ENCODE measurements around the gene HELZ2. TPM values are rescaled to one million over a fixed set of nuclear protein-coding genes. Genes with fewer than 3 reads are reported as not detected.
A peak's percentile ranks its signal among the peaks of the same experiment; 100 is the strongest.

Gene HELZ2
- polyA plus RNA-seq, 1 of the 3 experiments (the other 2 are of a cell fraction), result 7.6 TPM

GRCh38 chr20:63534831-63535651 lies 39.0 kb downstream of the HELZ2 start (continued):
- TF ChIP-seq REST (IDR thresholded peaks at IDR 0.05; ENCODE audit: low read depth, low read length), result no peak
- no peak for TF ChIP-seq RCOR1 (IDR thresholded peaks at IDR 0.05; ENCODE audit: low read length)

- no peaks in the 10 kb centered on the region for H3K9me3 ChIP-seq
- no peak for TF ChIP-seq GATA2 (CRISPR knock-in tag; IDR thresholded peaks at IDR 0.05)
- TF ChIP-seq POLR2AphosphoS5 (IDR thresholded peaks at IDR 0.05; ENCODE audit: low read depth, low read length), result no peak
- no peak for TF ChIP-seq USF1 (IDR thresholded peaks at IDR 0.05; ENCODE audit: borderline replicate concordance, low read depth)
- no peak for TF ChIP-seq ZBTB33 (IDR thresholded peaks at IDR 0.05; ENCODE audit: borderline replicate concordance, low read depth)
- no peak for TF ChIP-seq CTCF (IDR thresholded peaks at IDR 0.05)
- no peak for TF ChIP-seq RAD21 (IDR thresholded peaks at IDR 0.05; ENCODE audit: low read length)
- TF ChIP-seq IRF3 (IDR thresholded peaks at IDR 0.05; ENCODE audit: low read depth, low read length), result no peak
- no peak for TF ChIP-seq PBX3 (IDR thresholded peaks at IDR 0.05)
- TF ChIP-seq CHD2 (IDR thresholded peaks at IDR 0.05; ENCODE audit: low read length, partially characterized antibody), result no peak
- TF ChIP-seq NRF1 (IDR thresholded peaks at IDR 0.05; ENCODE audit: low read depth, low read length), result no peak
- no peak for TF ChIP-seq SMC3 (IDR thresholded peaks at IDR 0.05; ENCODE audit: low read depth, low read length)
- TF ChIP-seq JUND (IDR thresholded peaks at IDR 0.05), result no peak
- TF ChIP-seq YY1 (IDR thresholded peaks at IDR 0.05; ENCODE audit: low read depth), result no peak
- no peak for TF ChIP-seq GABPA (IDR thresholded peaks at IDR 0.05; ENCODE audit: low read depth)
- no peak for TF ChIP-seq FOSL2 (IDR thresholded peaks at IDR 0.05; ENCODE audit: borderline replicate concordance, low read depth)
- no peak for TF ChIP-seq EZH2phosphoT487 (IDR thresholded peaks at IDR 0.05; ENCODE audit: borderline replicate concordance, low read depth)
- no peak for TF ChIP-seq TAF1 (IDR thresholded peaks at IDR 0.05; ENCODE audit: borderline replicate concordance, low read depth, low read length)
These were observed 39.6 kb downstream of the HELZ2 start for GRCh38 chr20:63534427-63534830.

More at GRCh38 chr20:63534427-63534830, 39.6 kb downstream of the HELZ2 start:
- peaks cover 0 to 21% of the 10 kb centered on the region in 2 experiments; a peak in 1 of 4 replicates for H3K4me1 ChIP-seq (ENCODE audit: control insufficient read depth in 1 of 2, insufficient read depth in 2 of 2, low read depth in 1 of 2, low read length in 1 of 2)
- H3F3A ChIP-seq (replicated peaks; ENCODE audit: insufficient read depth), result no peaks in the 10 kb centered on the region
- DNase-seq, result peak; percentile 45
- H3K9ac ChIP-seq, result no peak overlapping the region
- H3K27me3 ChIP-seq (ENCODE audit: insufficient read depth), result no peaks in the 10 kb centered on the region
- H3K4me2 ChIP-seq, result no peak overlapping the region
- no peak overlapping the region for H2AFZ ChIP-seq (ENCODE audit: low read depth)
- H4K20me1 ChIP-seq (ENCODE audit: insufficient read depth), result no peaks in the 10 kb centered on the region
- POLR2A ChIA-PET, result interaction anchor here (1.2 to 1.7 kb wide), 2 partner anchors 11 to 14 kb away, joined by 3 to 5 read pairs; partner anchors contain the start of gene PPDPF
- H3K9me2 ChIP-seq, result no peaks in the 10 kb centered on the region
- no peak overlapping the region for H3K27ac ChIP-seq (ENCODE audit: low read depth in 2 of 2, low read length in 1 of 2)
- 81% methylated on average over 8 of the region's 12 CpGs for WGBS (ENCODE audit: low lambda C conversion rate)
- H3K36me3 ChIP-seq (replicated peaks in 1 of 2; ENCODE audit: control insufficient read depth in 1 of 2, insufficient read depth in 2 of 2, low read length in 1 of 2), result no peaks in the 10 kb centered on the region
- no peak overlapping the region for H3K4me3 ChIP-seq (ENCODE audit: low read depth in 2 of 2, low read length in 1 of 2)
- H3K79me2 ChIP-seq (ENCODE audit: insufficient read depth), result no peaks in the 10 kb centered on the region
- CTCF ChIA-PET, result interaction anchor here (1.1 to 6.3 kb wide), 4 partner anchors 13 to 440 kb away, joined by 3 to 82 read pairs (median 25); partner anchors contain the start of genes PPDPF and SRMS

Data from SK-N-SH (cell line).